Activated CD4-positive, alpha-beta T cell treated with anti-CD3 and anti-CD28 coated beads for 36 hours (primary cell): ENCODE measurements around the gene CASK. TPM values are rescaled to one million over a fixed set of nuclear protein-coding genes. Genes with fewer than 3 reads are reported as not detected.

Source experiments
- ATAC-seq: fragments of 200-7000 bp; cut with Tn5 transposase; one replicate; pipeline ENCODE4 v1.10.0; 2021; ENCODE audit warnings: mild to moderate bottlenecking, moderate library complexity
- CTCF ChIA-PET: fragments of 350-600 bp; sonication (Branson Sonifier 250); formaldehyde crosslinking; loops from one replicate; lab custom pipeline; 2021; ENCODE audit warnings: antibody characterized with exemption; lab: Charles Lee
- POLR2A ChIA-PET: fragments of 350-600 bp; sonication (Branson Sonifier 250); formaldehyde crosslinking; loops from one replicate; lab custom pipeline; 2021; ENCODE audit warnings: antibody characterized with exemption, inconsistent platforms; lab: Charles Lee
- DNase-seq: peaks from one replicate; pipeline ENCODE4 v3.0.0-alpha.2; 2020
- H3K27ac Mint-ChIP-seq: one replicate; pipeline ENCODE4 v1.8.0; 2021; ENCODE audit warnings: mixed read lengths
- H3K27me3 Mint-ChIP-seq: one replicate; pipeline ENCODE4 v1.8.0; 2021; ENCODE audit warnings: mixed read lengths
- H3K36me3 Mint-ChIP-seq: one replicate; pipeline ENCODE4 v1.8.0; 2021; ENCODE audit warnings: low read depth, mixed read lengths
- H3K4me1 Mint-ChIP-seq: one replicate; pipeline ENCODE4 v1.8.0; 2021; ENCODE audit warnings: mixed read lengths
- H3K4me3 Mint-ChIP-seq: one replicate; pipeline ENCODE4 v1.8.0; 2021; ENCODE audit warnings: mild to moderate bottlenecking, moderate library complexity, mixed read lengths
- H3K9me3 Mint-ChIP-seq: one replicate; pipeline ENCODE4 v1.8.0; 2021; ENCODE audit warnings: low read depth, mixed read lengths
- intact Hi-C, 2 experiments: fragments of 100-400 bp; cut with DNase I in 1 of 2; cut with micrococcal nuclease in 1 of 2; formaldehyde crosslinking; loops; one replicate each; pipeline versions ENCODE4 v1.14.2 to v1.15.1; 2022 to 2024; cut with DNase I, micrococcal nuclease
- total RNA-seq, 2 experiments: library from RNA; stranded (reverse); gene quantifications; one replicate each; pipeline ENCODE4 v1.2.3, GENCODE V29; 2021

Gene CASK
- total RNA-seq, 2 experiments from 2014 or later: 14.4 to 15.0 TPM

- CTCF ChIA-PET: no interaction called here
- ATAC-seq (no peak), DNase-seq (no peak)
- H3K27me3 Mint-ChIP-seq: no peaks in the 10 kb centered on the region
- peaks cover 2% of the 10 kb centered on the region for H3K36me3 Mint-ChIP-seq
- POLR2A ChIA-PET: no interaction called here
- intact Hi-C loops: no loop called here
- H3K9me3 Mint-ChIP-seq: no peaks in the 10 kb centered on the region
- H3K4me3 Mint-ChIP-seq: no peak overlapping the region
- H3K4me1 Mint-ChIP-seq: peaks cover 24% of the 10 kb centered on the region
- no peak overlapping the region for H3K27ac Mint-ChIP-seq
Measured at GRCh38 chrX:41875142-41875541, 48.2 kb downstream of the CASK start.

GRCh38 chrX:41870719-41871151, 52.6 kb downstream of the CASK start:
- ATAC-seq: no peak
- intact Hi-C loops: no loop called here
- POLR2A ChIA-PET: interaction anchor here (0.6 kb wide), 1 partner anchor 10 kb away, joined by 3 read pairs; no protein-coding TSS in a partner anchor

GRCh38 chrX:41868392-41868977, 54.9 kb downstream of the CASK start:
- intact Hi-C loops: no loop called here
- H3K9me3 Mint-ChIP-seq: no peaks in the 10 kb centered on the region
- no peak overlapping the region for H3K27ac Mint-ChIP-seq
- no peak for ATAC-seq
- H3K4me1 Mint-ChIP-seq: peaks cover 44% of the 10 kb centered on the region
- no peaks in the 10 kb centered on the region for H3K36me3 Mint-ChIP-seq
- CTCF ChIA-PET: interaction anchor here (0.8 kb wide), 1 partner anchor 18 kb away, joined by 3 read pairs; no protein-coding TSS in a partner anchor
- H3K27me3 Mint-ChIP-seq: no peaks in the 10 kb centered on the region
- POLR2A ChIA-PET: no interaction called here
- no peak overlapping the region for H3K4me3 Mint-ChIP-seq
- DNase-seq: no peak

More at GRCh38 chrX:41870719-41871151, 52.6 kb downstream of the CASK start:
- no peaks in the 10 kb centered on the region for H3K9me3 Mint-ChIP-seq
- no peak for DNase-seq
- no peak overlapping the region for H3K4me3 Mint-ChIP-seq
- H3K4me1 Mint-ChIP-seq: peaks cover 41% of the 10 kb centered on the region
- H3K36me3 Mint-ChIP-seq: peaks cover 2% of the 10 kb centered on the region
- CTCF ChIA-PET: no interaction called here
- no peak overlapping the region for H3K27ac Mint-ChIP-seq
- no peaks in the 10 kb centered on the region for H3K27me3 Mint-ChIP-seq

GRCh38 chrX:41863343-41864203, 59.8 kb downstream of the CASK start:
- Mint-ChIP-seq H3K4me1 (peaks cover 30% of the 10 kb centered on the region), H3K27ac (peak overlapping the region; percentile 51), H3K4me3 (no peak overlapping the region), H3K36me3 (no peaks in the 10 kb centered on the region), H3K9me3 (no peaks in the 10 kb centered on the region), H3K27me3 (no peaks in the 10 kb centered on the region)
- intact Hi-C loops: no loop called here
- ChIA-PET CTCF (interaction anchor here (0.8 kb wide), 1 partner anchor 23 kb away, joined by 3 read pairs; no protein-coding TSS in a partner anchor), POLR2A (no interaction called here)
- no peak for ATAC-seq
- DNase-seq: no peak

GRCh38 chrX:41862562-41863184, 60.7 kb downstream of the CASK start:
- ATAC-seq (no peak), DNase-seq (no peak)
- Mint-ChIP-seq H3K27me3 (no peaks in the 10 kb centered on the region), H3K4me1 (peaks cover 24% of the 10 kb centered on the region), H3K27ac (no peak overlapping the region), H3K9me3 (no peaks in the 10 kb centered on the region), H3K36me3 (no peaks in the 10 kb centered on the region), H3K4me3 (no peak overlapping the region)
- ChIA-PET POLR2A (no interaction called here), CTCF (no interaction called here)
- intact Hi-C loops: no loop called here

- no peaks in the 10 kb centered on the region for H3K27me3 Mint-ChIP-seq
- DNase-seq (no peak), ATAC-seq (no peak)
- no peak overlapping the region for H3K27ac Mint-ChIP-seq
- intact Hi-C loops: loop anchor here in 1 of 2 experiments (5.0 kb wide), 1 partner anchor 859 kb away; no protein-coding TSS in a partner anchor
- H3K9me3 Mint-ChIP-seq: no peaks in the 10 kb centered on the region
- CTCF ChIA-PET: no interaction called here
- POLR2A ChIA-PET: no interaction called here
- peaks cover 3% of the 10 kb centered on the region for H3K36me3 Mint-ChIP-seq
- H3K4me1 Mint-ChIP-seq: peaks cover 16% of the 10 kb centered on the region
- H3K4me3 Mint-ChIP-seq: no peak overlapping the region
Measured at GRCh38 chrX:41858161-41858775, 65.1 kb downstream of the CASK start.

- Mint-ChIP-seq H3K27ac (no peak overlapping the region), H3K27me3 (no peaks in the 10 kb centered on the region), H3K4me1 (peaks cover 12% of the 10 kb centered on the region), H3K36me3 (peaks cover 6% of the 10 kb centered on the region), H3K4me3 (no peak overlapping the region), H3K9me3 (no peaks in the 10 kb centered on the region)
- intact Hi-C loops: loop anchor here in 1 of 2 experiments (5.0 kb wide), 1 partner anchor 860 kb away; no protein-coding TSS in a partner anchor
- DNase-seq: no peak
- no peak for ATAC-seq
- CTCF ChIA-PET: no interaction called here
- POLR2A ChIA-PET: no interaction called here
Measured at GRCh38 chrX:41857670-41858069, 65.7 kb downstream of the CASK start.

- no peak overlapping the region for H3K27ac Mint-ChIP-seq
- H3K9me3 Mint-ChIP-seq: peaks cover 16% of the 10 kb centered on the region
- no peaks in the 10 kb centered on the region for H3K4me1 Mint-ChIP-seq
- intact Hi-C loops: no loop called here
- CTCF ChIA-PET: no interaction called here
- H3K36me3 Mint-ChIP-seq: peaks cover 51% of the 10 kb centered on the region
- DNase-seq: no peak
- ATAC-seq: no peak
- H3K27me3 Mint-ChIP-seq: no peaks in the 10 kb centered on the region
- no peak overlapping the region for H3K4me3 Mint-ChIP-seq
- POLR2A ChIA-PET: no interaction called here
Measured at GRCh38 chrX:41846714-41847113, 76.6 kb downstream of the CASK start.

- H3K4me3 Mint-ChIP-seq: no peak overlapping the region
- intact Hi-C loops: no loop called here
Measured at GRCh38 chrX:41837270-41837944, 85.9 kb downstream of the CASK start.

GRCh38 chrX:41828826-41829225, 94.5 kb downstream of the CASK start:
- ChIA-PET POLR2A (no interaction called here), CTCF (no interaction called here)
- no peak overlapping the region for H3K27ac Mint-ChIP-seq

More at GRCh38 chrX:41837270-41837944, 85.9 kb downstream of the CASK start:
- no peaks in the 10 kb centered on the region for H3K27me3 Mint-ChIP-seq
- POLR2A ChIA-PET: no interaction called here
- ATAC-seq: no peak
- no peak for DNase-seq
- CTCF ChIA-PET: no interaction called here
- H3K4me1 Mint-ChIP-seq: peaks cover 12% of the 10 kb centered on the region
- peaks cover 16% of the 10 kb centered on the region for H3K36me3 Mint-ChIP-seq
- no peak overlapping the region for H3K27ac Mint-ChIP-seq
- peaks cover 9% of the 10 kb centered on the region for H3K9me3 Mint-ChIP-seq

GRCh38 chrX:41827886-41828285, 95.5 kb downstream of the CASK start:
- peaks cover 6% of the 10 kb centered on the region for H3K9me3 Mint-ChIP-seq
- no peak for DNase-seq
- peaks cover 12% of the 10 kb centered on the region for H3K4me1 Mint-ChIP-seq
- H3K27ac Mint-ChIP-seq: no peak overlapping the region
- ChIA-PET CTCF (no interaction called here), POLR2A (no interaction called here)
- ATAC-seq: no peak
- H3K27me3 Mint-ChIP-seq: no peaks in the 10 kb centered on the region
- peaks cover 18% of the 10 kb centered on the region for H3K36me3 Mint-ChIP-seq
- intact Hi-C loops: no loop called here
- no peak overlapping the region for H3K4me3 Mint-ChIP-seq

More at GRCh38 chrX:41828826-41829225, 94.5 kb downstream of the CASK start:
- Mint-ChIP-seq H3K36me3 (peaks cover 16% of the 10 kb centered on the region), H3K9me3 (peaks cover 6% of the 10 kb centered on the region), H3K27me3 (no peaks in the 10 kb centered on the region), H3K4me3 (no peak overlapping the region), H3K4me1 (peaks cover 13% of the 10 kb centered on the region)
- intact Hi-C loops: no loop called here
- DNase-seq: no peak
- ATAC-seq: no peak
